HepG2 (cell line): ENCODE results near the gene TUBB4B. TPM values are rescaled to one million over a fixed set of nuclear protein-coding genes. Genes with fewer than 3 reads are reported as not detected.

ENCODE experiments used
- ARID2 ChIP-seq: sonication (generic); formaldehyde crosslinking; IDR thresholded peaks from 2 replicates; pipeline ENCODE4 v1.8.1; 2022; ENCODE audit warnings: mild to moderate bottlenecking, missing genetic modification reagents, borderline replicate concordance
- BCL6 ChIP-seq: IDR thresholded peaks from 2 replicates; pipeline ENCODE4 v1.6.1; 2016; ENCODE audit warnings: missing genetic modification reagents, missing compliant biosample characterization
- EHMT2 ChIP-seq: fragments of 200-600 bp; sonication (generic); IDR thresholded peaks from 2 replicates; pipeline ENCODE4 v1.7.0; 2017; ENCODE audit warnings: antibody characterized with exemption, low read depth, low read length, borderline replicate concordance
- FOXO1 ChIP-seq: sonication (generic); formaldehyde crosslinking; IDR thresholded peaks from 2 replicates; pipeline ENCODE4 v1.4.0; 2020; ENCODE audit warnings: missing genetic modification reagents
- GATAD2A ChIP-seq: IDR thresholded peaks from 2 replicates; pipeline ENCODE4 v1.6.1; 2016
- GLMP ChIP-seq: sonication (generic); formaldehyde crosslinking; IDR thresholded peaks from 2 replicates; pipeline ENCODE4 v1.9.0; 2021; ENCODE audit warnings: missing genetic modification reagents, mild to moderate bottlenecking, borderline replicate concordance
- IRF2 ChIP-seq: IDR thresholded peaks from 2 replicates; pipeline ENCODE4 v1.6.1; 2018; ENCODE audit warnings: missing genetic modification reagents, missing compliant biosample characterization
- NFAT5 ChIP-seq: sonication (generic); formaldehyde crosslinking; IDR thresholded peaks from 2 replicates; pipeline ENCODE4 v1.4.0; 2020; ENCODE audit warnings: missing genetic modification reagents
- PAF1 ChIP-seq: IDR thresholded peaks from 2 replicates; pipeline ENCODE4 v1.6.1; 2016; ENCODE audit warnings: missing genetic modification reagents, missing compliant biosample characterization
- PITX1 ChIP-seq: sonication (generic); formaldehyde crosslinking; IDR thresholded peaks from 2 replicates; pipeline ENCODE4 v1.5.1; 2020; ENCODE audit warnings: mild to moderate bottlenecking, missing genetic modification reagents
- REXO4 ChIP-seq: sonication (generic); formaldehyde crosslinking; IDR thresholded peaks from 2 replicates; pipeline ENCODE4 v1.8.0; 2022; ENCODE audit warnings: missing genetic modification reagents, mild to moderate bottlenecking, borderline replicate concordance
- RNF2 ChIP-seq: fragments of 450-650 bp; conservative IDR thresholded peaks from 2 replicates; pipeline ENCODE4 v1.6.1; 2016; ENCODE audit warnings: low read depth
- RXRA ChIP-seq: sonication (generic); formaldehyde crosslinking; IDR thresholded peaks from 2 replicates; pipeline ENCODE4 v1.5.1; 2020; ENCODE audit warnings: missing genetic modification reagents
- SALL1 ChIP-seq: sonication (generic); formaldehyde crosslinking; IDR thresholded peaks from 2 replicates; pipeline ENCODE4 v1.8.0; 2022; ENCODE audit warnings: mild to moderate bottlenecking, missing genetic modification reagents
- SIN3B ChIP-seq: fragments of 150-350 bp; IDR thresholded peaks from 2 replicates; pipeline ENCODE4 v1.6.1; 2014; ENCODE audit warnings: low read length
- THAP8 ChIP-seq: sonication (generic); formaldehyde crosslinking; IDR thresholded peaks from 2 replicates; pipeline ENCODE4 v1.5.1; 2020; ENCODE audit warnings: missing genetic modification reagents, mild to moderate bottlenecking, borderline replicate concordance
- UBTF ChIP-seq: sonication (generic); formaldehyde crosslinking; IDR thresholded peaks from 2 replicates; pipeline ENCODE4 v1.4.0; 2020; ENCODE audit warnings: mild to moderate bottlenecking, missing genetic modification reagents
- ZMYM2 ChIP-seq: sonication (generic); formaldehyde crosslinking; IDR thresholded peaks from 2 replicates; pipeline ENCODE4 v1.8.0; 2022; ENCODE audit warnings: mild to moderate bottlenecking, missing genetic modification reagents
- ZNF121 ChIP-seq: sonication (generic); formaldehyde crosslinking; IDR thresholded peaks from 2 replicates; pipeline ENCODE4 v1.5.0; 2020; ENCODE audit warnings: mild to moderate bottlenecking, missing genetic modification reagents
- ZNF768 ChIP-seq: sonication (generic); formaldehyde crosslinking; IDR thresholded peaks from 2 replicates; pipeline ENCODE4 v1.4.0; 2020; ENCODE audit warnings: missing genetic modification reagents
- ZSCAN29 ChIP-seq: sonication (generic); formaldehyde crosslinking; conservative IDR thresholded peaks from 2 replicates; pipeline ENCODE4 v1.4.0; 2020; ENCODE audit warnings: mild to moderate bottlenecking, missing genetic modification reagents
- ZZZ3 ChIP-seq: sonication (generic); formaldehyde crosslinking; IDR thresholded peaks from 2 replicates; pipeline ENCODE4 v1.4.0; 2020; ENCODE audit warnings: missing genetic modification reagents, mild to moderate bottlenecking, borderline replicate concordance
- polyA plus RNA-seq, 8 experiments: library from polyadenylated mRNA; depleted of rRNA in 3 of 8; stranded (reverse) in 7 of 8; unstranded in 1 of 8; fragments of >200 nt; fragmentation: Illumina TruSeq in 4 of 8; extraction: Trizol in 4 of 8; gene quantifications; 2 replicates each; pipeline versions ENCODE4 v1.2.1 to v1.2.3, GENCODE V29; 2011 to 2016; ENCODE audit warnings: low read depth in 4 of 8, missing spikeins in 1 of 8, mixed read lengths in 1 of 8; ENCODE audit not compliant: insufficient read depth in 1 of 8
- total RNA-seq, 5 experiments: library from RNA; depleted of rRNA; stranded (reverse); fragments of >200 nt; fragmentation: Illumina TruSeq; extraction: Trizol; gene quantifications; 2 replicates each; pipeline ENCODE4 v1.2.3, GENCODE V29; 2016; ENCODE audit warnings: low read depth in 1 of 5

Gene TUBB4B
- total and polyA plus RNA-seq, 2 of the 13 experiments (the other 11 are each of a cell fraction or from before 2014, with no cell fraction given): 182 to 412 TPM

- TF ChIP-seq REXO4 (no peak), SIN3B (peak; percentile 78; the same call in 1 of the 2 replicates), PAF1 (CRISPR knock-in tag) (no peak), BCL6 (CRISPR knock-in tag) (no peak), SALL1 (CRISPR knock-in tag) (peak; percentile 72), RXRA (CRISPR knock-in tag) (peak; percentile 11; the same call in 1 of the 2 replicates), NFAT5 (CRISPR knock-in tag) (no peak), RNF2 (no peak), GLMP (CRISPR knock-in tag) (no peak), PITX1 (CRISPR knock-in tag) (0 out of 2 replicates have a peak, but pooled peaks have one; percentile 42), ZNF121 (no peak), THAP8 (CRISPR knock-in tag) (no peak), EHMT2 (no peak), ZMYM2 (CRISPR knock-in tag) (no peak), ARID2 (CRISPR knock-in tag) (no peak), UBTF (CRISPR knock-in tag) (no peak), FOXO1 (0 out of 2 replicates have a peak, but pooled peaks have one; percentile 7), IRF2 (no peak), ZSCAN29 (CRISPR knock-in tag) (no peak), GATAD2A (0 out of 2 replicates have a peak, but pooled peaks have one; percentile 13), ZNF768 (CRISPR knock-in tag) (0 out of 2 replicates have a peak, but pooled peaks have one; percentile 47), ZZZ3 (CRISPR knock-in tag) (no peak)
These were observed 13.7 kb downstream of the TUBB4B start, which contains the start of gene NELFB (continued) for GRCh38 chr9:137254624-137255447.
